ENCODE data around the gene S1PR2. TPM values are rescaled to one million over a fixed set of nuclear protein-coding genes. Genes with fewer than 3 reads are reported as not detected.

S1PR2 gene
- total RNA-seq, 4 donors from 2014 or later = 0.80 to 7.1 (median 3.5) TPM

GRCh38 chr19:10189616-10190015, 41.5 kb downstream of the S1PR2 start:
- in situ Hi-C loops (cut with MboI; ENCODE audit: low pct_ligation_motif_present in 1 of 4, low pct_unique_long_range_greater_than_20kb in 1 of 4, low sequenced_read_pairs in 3 of 4) = loop anchor here in 1 of 4 donors (10.0 kb wide), 1 partner anchor 55 kb away; no protein-coding TSS in a partner anchor
- no peak overlapping the region for H3K4me3 ChIP-seq
- intact Hi-C loops (cut with DNase I; ENCODE audit: low total_unique reads) = no loop called here
- no peak for DNase-seq
- no peak for TF ChIP-seq CTCF (IDR thresholded peaks at IDR 0.05)
- H3K27me3 ChIP-seq = no peaks in the 10 kb centered on the region
- no peaks in the 10 kb centered on the region for H3K9me3 ChIP-seq
- H3K36me3 ChIP-seq = no peaks in the 10 kb centered on the region
- peaks cover 6 to 14% (median 12%) of the 10 kb centered on the region in 4 donors for H3K4me1 ChIP-seq
- no peak overlapping the region for H3K27ac ChIP-seq
- WGBS, 2 donors (ENCODE audit: low coverage in 1 of 2) = 79% methylated on average over 5 of the region's 5 CpGs; no CpG with 5 or more reads in 1 of the 2 donors

GRCh38 chr19:10187315-10187714, 43.8 kb downstream of the S1PR2 start:
- in situ Hi-C loops (cut with MboI; ENCODE audit: low pct_ligation_motif_present in 1 of 4, low pct_unique_long_range_greater_than_20kb in 1 of 4, low sequenced_read_pairs in 3 of 4) = no loop called here
- Histone ChIP-seq H3K36me3 (no peaks in the 10 kb centered on the region), H3K27ac (no peak overlapping the region), H3K9me3 (no peaks in the 10 kb centered on the region), H3K4me3 (no peak overlapping the region), H3K4me1 (no peaks in the 10 kb centered on the region), H3K27me3 (no peaks in the 10 kb centered on the region)
- 87 to 90% methylated on average over 6 to 11 of the region's 11 CpGs for WGBS, 2 donors (ENCODE audit: low coverage in 1 of 2)
- TF ChIP-seq POLR2AphosphoS5 (IDR thresholded peaks at IDR 0.05) (no peak), POLR2A (IDR thresholded peaks at IDR 0.05) (no peak), CTCF (IDR thresholded peaks at IDR 0.05) (no peak), EP300 (IDR thresholded peaks at IDR 0.05; ENCODE audit: low read depth) (no peak)
- no peak for DNase-seq
- intact Hi-C loops (cut with DNase I; ENCODE audit: low total_unique reads) = no loop called here

- WGBS, 2 donors (ENCODE audit: low coverage in 1 of 2) = 50 to 93% methylated on average over 1 to 5 of the region's 5 CpGs
- H3K36me3 ChIP-seq = peaks cover 0 to 11% (median 5%) of the 10 kb centered on the region in 4 donors
These were observed 46.5 kb downstream of the S1PR2 start for GRCh38 chr19:10184636-10185035.

GRCh38 chr19:10183926-10184325, 47.2 kb downstream of the S1PR2 start:
- H3K27ac ChIP-seq = no peak overlapping the region

More at GRCh38 chr19:10184636-10185035, 46.5 kb downstream of the S1PR2 start:
- no peaks in the 10 kb centered on the region for H3K4me1 ChIP-seq
- TF ChIP-seq CTCF (IDR thresholded peaks at IDR 0.05) (no peak), POLR2AphosphoS5 (IDR thresholded peaks at IDR 0.05) (no peak), EP300 (IDR thresholded peaks at IDR 0.05; ENCODE audit: low read depth) (no peak), POLR2A (IDR thresholded peaks at IDR 0.05) (no peak)
- intact Hi-C loops (cut with DNase I; ENCODE audit: low total_unique reads) (no loop called here), in situ Hi-C loops (cut with MboI; ENCODE audit: low pct_ligation_motif_present in 1 of 4, low pct_unique_long_range_greater_than_20kb in 1 of 4, low sequenced_read_pairs in 3 of 4) (no loop called here)
- no peaks in the 10 kb centered on the region for H3K9me3 ChIP-seq
- no peak for DNase-seq
- no peaks in the 10 kb centered on the region for H3K27me3 ChIP-seq
- no peak overlapping the region for H3K4me3 ChIP-seq
- no peak overlapping the region for H3K27ac ChIP-seq

More at GRCh38 chr19:10183926-10184325, 47.2 kb downstream of the S1PR2 start:
- no peak overlapping the region for H3K4me3 ChIP-seq
- intact Hi-C loops (cut with DNase I; ENCODE audit: low total_unique reads) (no loop called here), in situ Hi-C loops (cut with MboI; ENCODE audit: low pct_ligation_motif_present in 1 of 4, low pct_unique_long_range_greater_than_20kb in 1 of 4, low sequenced_read_pairs in 3 of 4) (no loop called here)
- no peaks in the 10 kb centered on the region for H3K4me1 ChIP-seq
- no peaks in the 10 kb centered on the region for H3K9me3 ChIP-seq
- DNase-seq = no peak
- TF ChIP-seq POLR2AphosphoS5 (IDR thresholded peaks at IDR 0.05) (no peak), EP300 (IDR thresholded peaks at IDR 0.05; ENCODE audit: low read depth) (no peak), CTCF (IDR thresholded peaks at IDR 0.05) (no peak), POLR2A (IDR thresholded peaks at IDR 0.05) (no peak)
- 80 to 89% methylated on average over 2 to 3 of the region's 3 CpGs for WGBS, 2 donors (ENCODE audit: low coverage in 1 of 2)
- H3K36me3 ChIP-seq = peaks cover 0 to 17% (median 8%) of the 10 kb centered on the region in 4 donors
- H3K27me3 ChIP-seq = no peaks in the 10 kb centered on the region

Data from transverse colon (tissue), 4 donors.